Uterus (tissue), 4 donors: Measurements from ENCODE around the gene ZMYND8. TPM values are rescaled to one million over a fixed set of nuclear protein-coding genes. Genes with fewer than 3 reads are reported as not detected.

Experiments used
- DNase-seq, 2 donors: peaks; one replicate each; pipeline ENCODE4 v3.0.0-alpha.2; 2019 to 2020
- H3K27ac ChIP-seq, 2 donors: fragments of 200-600 bp; sonication (generic); 1 replicate in 1 of 2; 2 replicates in 1 of 2; pipeline ENCODE4 v1.5.1; 2016 to 2018
- H3K27me3 ChIP-seq, 2 donors: fragments of 200-600 bp; sonication (generic); one replicate each; pipeline ENCODE4 v1.5.1; 2018 to 2019; ENCODE audit warnings: control low read depth in 1 of 2
- H3K36me3 ChIP-seq, 2 donors: fragments of 200-600 bp; sonication (generic); one replicate each; pipeline ENCODE4 v1.5.1; 2019; ENCODE audit warnings: control low read depth in 1 of 2
- H3K4me1 ChIP-seq, 2 donors: fragments of 200-600 bp; sonication (generic); one replicate each; pipeline ENCODE4 v1.5.1; 2018 to 2019; ENCODE audit warnings: control low read depth in 1 of 2
- H3K4me3 ChIP-seq, 2 donors: fragments of 200-600 bp; sonication (generic); 1 replicate in 1 of 2; 2 replicates in 1 of 2; pipeline ENCODE4 v1.5.1; 2018 to 2019; ENCODE audit warnings: mild to moderate bottlenecking in 1 of 2
- H3K9me3 ChIP-seq, 2 donors: fragments of 200-600 bp; sonication (generic); one replicate each; pipeline ENCODE4 v1.5.1; 2019; ENCODE audit warnings: control low read depth in 1 of 2
- CTCF ChIP-seq, 4 experiments: fragments of 200-600 bp in 2 of 4; fragments of 450-650 bp in 2 of 4; sonication (generic) in 2 of 4; IDR thresholded peaks; one replicate each; pipeline ENCODE4 v1.5.1; 2016 to 2019; ENCODE audit warnings: antibody characterized with exemption in 4 of 4, mild to moderate bottlenecking in 2 of 4, moderate library complexity in 1 of 4
- POLR2A ChIP-seq, 2 donors: fragments of 450-650 bp; IDR thresholded peaks; one replicate each; pipeline ENCODE4 v1.6.1; 2016; ENCODE audit warnings: antibody characterized with exemption in 2 of 2, mild to moderate bottlenecking in 1 of 2, moderate library complexity in 1 of 2
- intact Hi-C: fragments of 100-400 bp; cut with DNase I; formaldehyde crosslinking; loops from one replicate; pipeline ENCODE4 v1.15.1; 2023; ENCODE audit warnings: low total_unique reads
- total RNA-seq, 4 donors: library from RNA; depleted of rRNA in 3 of 4; stranded (reverse); fragments of >200 nt in 3 of 4; gene quantifications; one replicate each; pipeline versions ENCODE4 v1.1.0 to v1.2.4, GENCODE V29; 2014 to 2023
- donor health status: DM: yes; HTN: yes; CAD: no.

ZMYND8 gene
- total RNA-seq, 4 donors from 2014 or later = 10.2 to 26.7 (median 16.0) TPM

- DNase-seq = no peak
- no peaks in the 10 kb centered on the region for H3K9me3 ChIP-seq
- intact Hi-C loops = loop anchor here (10.0 kb wide), 1 partner anchor 433 kb away; no protein-coding TSS in a partner anchor
- no peak overlapping the region for H3K27ac ChIP-seq
- H3K4me1 ChIP-seq = no peaks in the 10 kb centered on the region
- H3K36me3 ChIP-seq = no peaks in the 10 kb centered on the region
- no peaks in the 10 kb centered on the region for H3K27me3 ChIP-seq
- H3K4me3 ChIP-seq = no peak overlapping the region
- TF ChIP-seq POLR2A (IDR thresholded peaks at IDR 0.05) = no peak
- no peak for TF ChIP-seq CTCF (IDR thresholded peaks at IDR 0.05)
These were observed 164.5 kb downstream of the ZMYND8 start for GRCh38 chr20:47191956-47192355.

GRCh38 chr20:47191074-47191673 is 165.3 kb downstream of the ZMYND8 start:
- no peak overlapping the region for H3K4me3 ChIP-seq
- H3K27ac ChIP-seq = no peak overlapping the region
- no peaks in the 10 kb centered on the region for H3K4me1 ChIP-seq
- H3K9me3 ChIP-seq = no peaks in the 10 kb centered on the region
- H3K36me3 ChIP-seq = no peaks in the 10 kb centered on the region
- no peaks in the 10 kb centered on the region for H3K27me3 ChIP-seq
- no peak for TF ChIP-seq CTCF (IDR thresholded peaks at IDR 0.05)
- no peak for TF ChIP-seq POLR2A (IDR thresholded peaks at IDR 0.05)
- no peak for DNase-seq
- intact Hi-C loops = loop anchor here (10.0 kb wide), 1 partner anchor 434 kb away; no protein-coding TSS in a partner anchor

GRCh38 chr20:47189060-47189459 is 167.4 kb downstream of the ZMYND8 start:
- Histone ChIP-seq H3K27me3 (no peaks in the 10 kb centered on the region), H3K27ac (no peak overlapping the region), H3K4me3 (no peak overlapping the region), H3K36me3 (no peaks in the 10 kb centered on the region), H3K9me3 (no peaks in the 10 kb centered on the region), H3K4me1 (no peaks in the 10 kb centered on the region)
- TF ChIP-seq CTCF (IDR thresholded peaks at IDR 0.05) (no peak), POLR2A (IDR thresholded peaks at IDR 0.05) (no peak)
- DNase-seq = no peak
- intact Hi-C loops = no loop called here

- Histone ChIP-seq H3K36me3 (no peaks in the 10 kb centered on the region), H3K4me1 (no peaks in the 10 kb centered on the region), H3K27ac (no peak overlapping the region), H3K9me3 (no peaks in the 10 kb centered on the region), H3K4me3 (no peak overlapping the region), H3K27me3 (no peaks in the 10 kb centered on the region)
- no peak for DNase-seq
- no peak for TF ChIP-seq POLR2A (IDR thresholded peaks at IDR 0.05)
- TF ChIP-seq CTCF (IDR thresholded peaks at IDR 0.05) = no peak
- intact Hi-C loops = no loop called here
These were observed 168.0 kb downstream of the ZMYND8 start for GRCh38 chr20:47188540-47188939.

- no peak for DNase-seq
- no peak for TF ChIP-seq CTCF (IDR thresholded peaks at IDR 0.05)
- TF ChIP-seq POLR2A (IDR thresholded peaks at IDR 0.05) = no peak
- intact Hi-C loops = no loop called here
- Histone ChIP-seq H3K36me3 (no peaks in the 10 kb centered on the region), H3K27me3 (no peaks in the 10 kb centered on the region), H3K27ac (no peak overlapping the region), H3K4me3 (no peak overlapping the region), H3K9me3 (no peaks in the 10 kb centered on the region), H3K4me1 (no peaks in the 10 kb centered on the region)
These were observed 168.9 kb downstream of the ZMYND8 start for GRCh38 chr20:47187450-47188195.
